GOT3 (cell line): ENCODE results near the gene OVOL3.
"Not testable (repeated sequence)": the region's sequence is repeated elsewhere in the genome, so short reads cannot be mapped to it uniquely, and the experiment has no call there.

ENCODE experiments used
- DNase-seq: peaks from one replicate; lab custom pipeline; 2025; ENCODE audit warnings: mixed read lengths; lab: John Stamatoyannopoulos, UW

OVOL3 gene

GRCh38 chr19:36110487-36111199 is at the start of gene OVOL3:
Gene OVOL3 (plus strand): TSS chr19:36111143. CDS start chr19:36111203, 60 bp downstream.
- DNase-seq, result no peak

GRCh38 chr19:36061367-36061766 is 49.6 kb upstream of the OVOL3 start:
- no peak for DNase-seq

- DNase-seq, result no peak
Observed at GRCh38 chr19:36064826-36065225, 46.1 kb upstream of the OVOL3 start.

- no peak for DNase-seq
Observed at GRCh38 chr19:36067681-36068080, 43.3 kb upstream of the OVOL3 start.

GRCh38 chr19:36068810-36069499 is 42.0 kb upstream of the OVOL3 start:
- not testable (repeated sequence) for DNase-seq

- no peak for DNase-seq
Observed at GRCh38 chr19:36072081-36072480, 38.9 kb upstream of the OVOL3 start.

GRCh38 chr19:36073121-36073876 is 37.6 kb upstream of the OVOL3 start:
- no peak for DNase-seq

GRCh38 chr19:36079389-36079945 is 31.5 kb upstream of the OVOL3 start:
- no peak for DNase-seq

- no peak for DNase-seq
Observed at GRCh38 chr19:36081385-36081784, 29.6 kb upstream of the OVOL3 start.

GRCh38 chr19:36081894-36082293 is 29.0 kb upstream of the OVOL3 start:
- no peak for DNase-seq

GRCh38 chr19:36082916-36083315 is 28.0 kb upstream of the OVOL3 start:
- no peak for DNase-seq

GRCh38 chr19:36084231-36085009 is 26.5 kb upstream of the OVOL3 start:
- no peak for DNase-seq

GRCh38 chr19:36086326-36086725 is 24.6 kb upstream of the OVOL3 start:
- DNase-seq, result no peak

GRCh38 chr19:36089847-36090246 is 21.1 kb upstream of the OVOL3 start:
- no peak for DNase-seq

GRCh38 chr19:36090910-36091695 is 19.8 kb upstream of the OVOL3 start:
- no peak for DNase-seq

- DNase-seq, result no peak
Observed at GRCh38 chr19:36092566-36092965, 18.4 kb upstream of the OVOL3 start.

- no peak for DNase-seq
Observed at GRCh38 chr19:36093146-36093662, 17.7 kb upstream of the OVOL3 start.

- DNase-seq, result no peak
Observed at GRCh38 chr19:36093687-36094086, 17.3 kb upstream of the OVOL3 start.

- no peak for DNase-seq
Observed at GRCh38 chr19:36097036-36097435, 13.9 kb upstream of the OVOL3 start.

- DNase-seq, result no peak
Observed at GRCh38 chr19:36099166-36099785, 11.7 kb upstream of the OVOL3 start.
